ENCODE measurements around the gene MCM8.

DNA sequence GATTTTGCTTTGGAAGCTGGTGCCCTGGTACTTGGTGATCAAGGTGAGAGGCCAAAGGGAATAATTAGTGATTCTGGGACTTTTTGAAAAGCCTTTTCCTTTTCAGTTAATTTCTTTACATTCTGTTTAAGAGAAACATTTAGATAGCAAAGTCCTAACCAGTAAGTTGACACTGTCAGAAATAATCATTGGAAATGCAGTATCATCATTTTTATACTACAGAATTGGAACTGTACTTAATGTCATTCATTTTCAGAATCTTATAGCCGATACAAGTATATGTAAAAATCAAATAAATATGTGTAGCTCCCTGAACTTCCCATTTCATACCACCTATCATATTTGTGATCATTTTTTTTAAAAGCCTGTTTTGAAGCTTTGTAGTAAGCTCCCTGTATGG lies 27.5 kb downstream of the MCM8 start:
- no peak for TF ChIP-seq POLR2A (IDR thresholded peaks at IDR 0.05)
- TF ChIP-seq, protein P1, sequence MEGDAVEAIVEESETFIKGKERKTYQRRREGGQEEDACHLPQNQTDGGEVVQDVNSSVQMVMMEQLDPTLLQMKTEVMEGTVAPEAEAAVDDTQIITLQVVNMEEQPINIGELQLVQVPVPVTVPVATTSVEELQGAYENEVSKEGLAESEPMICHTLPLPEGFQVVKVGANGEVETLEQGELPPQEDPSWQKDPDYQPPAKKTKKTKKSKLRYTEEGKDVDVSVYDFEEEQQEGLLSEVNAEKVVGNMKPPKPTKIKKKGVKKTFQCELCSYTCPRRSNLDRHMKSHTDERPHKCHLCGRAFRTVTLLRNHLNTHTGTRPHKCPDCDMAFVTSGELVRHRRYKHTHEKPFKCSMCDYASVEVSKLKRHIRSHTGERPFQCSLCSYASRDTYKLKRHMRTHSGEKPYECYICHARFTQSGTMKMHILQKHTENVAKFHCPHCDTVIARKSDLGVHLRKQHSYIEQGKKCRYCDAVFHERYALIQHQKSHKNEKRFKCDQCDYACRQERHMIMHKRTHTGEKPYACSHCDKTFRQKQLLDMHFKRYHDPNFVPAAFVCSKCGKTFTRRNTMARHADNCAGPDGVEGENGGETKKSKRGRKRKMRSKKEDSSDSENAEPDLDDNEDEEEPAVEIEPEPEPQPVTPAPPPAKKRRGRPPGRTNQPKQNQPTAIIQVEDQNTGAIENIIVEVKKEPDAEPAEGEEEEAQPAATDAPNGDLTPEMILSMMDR (IDR thresholded peaks at IDR 0.05) = no peak
- TF ChIP-seq POLR2AphosphoS5 (IDR thresholded peaks at IDR 0.05) = no peak

Data from breast epithelium (tissue), 3 donors.